OCI-LY1 (cell line): ENCODE data around the gene PDE11A.
"Not testable (repeated sequence)": the region's sequence is repeated elsewhere in the genome, so short reads cannot be mapped to it uniquely, and the experiment has no call there.

Experiments
- CTCF ChIP-seq: fragments of 200-600 bp; sonication (generic), shearing (Covaris generic); IDR thresholded peaks from 2 replicates; pipeline ENCODE4 v1.5.1; 2017; ENCODE audit warnings: mild to moderate bottlenecking, antibody characterized with exemption, low read length, moderate library complexity, mixed read lengths
- EZH2 ChIP-seq: fragments of 200-600 bp; sonication (generic), shearing (Covaris generic); IDR thresholded peaks from 2 replicates; pipeline ENCODE4 v1.8.0; 2017; ENCODE audit warnings: borderline replicate concordance, mixed run types, mild to moderate bottlenecking, antibody characterized with exemption, low read length, moderate library complexity, mixed read lengths

- not testable (repeated sequence) for TF ChIP-seq CTCF, EZH2
These were observed 39.0 kb downstream of the PDE11A start for GRCh38 chr2:178033583-178033982.
